Left lung (tissue), 10 donors: ENCODE data around the gene GRK1. TPM values are rescaled to one million over a fixed set of nuclear protein-coding genes. Genes with fewer than 3 reads are reported as not detected.
"Not testable (repeated sequence)": the region's sequence is repeated elsewhere in the genome, so short reads cannot be mapped to it uniquely, and the experiment has no call there.

Experiments used
- ATAC-seq: fragments of 200-7000 bp; cut with Tn5 transposase; one replicate; pipeline ENCODE4 v1.9.1; 2020; ENCODE audit warnings: moderate library complexity
- DNase-seq, 4 donors: peaks; one replicate each; pipeline ENCODE4 v3.0.0-alpha.2; 2013 to 2020
- H3K27ac ChIP-seq, 2 donors: fragments of 200-600 bp; sonication (generic) in 1 of 2; one replicate each; pipeline versions ENCODE4 v1.5.0 to v1.8.0; 2020 to 2021
- H3K27me3 ChIP-seq, 2 donors: fragments of 200-600 bp; sonication (generic) in 1 of 2; one replicate each; pipeline versions ENCODE4 v1.5.0 to v1.8.0; 2020 to 2021
- H3K36me3 ChIP-seq, 2 donors: fragments of 200-600 bp; sonication (generic) in 1 of 2; one replicate each; pipeline versions ENCODE4 v1.5.0 to v1.8.0; 2020 to 2021
- H3K4me1 ChIP-seq, 2 donors: fragments of 200-600 bp; one replicate each; pipeline ENCODE4 v1.8.0; 2021
- H3K4me3 ChIP-seq, 2 donors: fragments of 200-600 bp; sonication (generic) in 1 of 2; one replicate each; pipeline versions ENCODE4 v1.5.0 to v1.8.0; 2020 to 2021; ENCODE audit warnings: mild to moderate bottlenecking in 1 of 2
- H3K9me3 ChIP-seq, 2 donors: fragments of 200-600 bp; sonication (generic) in 1 of 2; one replicate each; pipeline versions ENCODE4 v1.5.0 to v1.8.0; 2020 to 2021
- CTCF ChIP-seq, 2 donors: fragments of 200-600 bp; sonication (generic) in 1 of 2; IDR thresholded peaks; one replicate each; pipeline versions ENCODE4 v1.5.0 to v1.8.0; 2021; ENCODE audit warnings: antibody characterized with exemption in 2 of 2
- intact Hi-C, 2 donors: fragments of 100-400 bp; cut with DNase I; formaldehyde crosslinking; loops; one replicate each; pipeline versions ENCODE4 v1.11.2 to v1.14.2; 2022
- polyA plus RNA-seq, 6 donors: library from polyadenylated mRNA; unstranded; fragments of 120-200 nt; gene quantifications; one replicate each; pipeline ENCODE4 v1.2.1, GENCODE V29; 2013; ENCODE audit not compliant: insufficient read length in 6 of 6
- total RNA-seq, 2 donors: library from RNA; stranded (reverse); fragmentation: NEBNext Ultra II Directional; extraction: Animal tissue kit (Norgen Biotek cat#: 25700); gene quantifications; one replicate each; pipeline ENCODE4 v1.2.1, GENCODE V29; 2021
- donor health status: DM: no; HTN: yes; CAD: no.
- donor health status: DM: no; HTN: no; CAD: no.

The GRK1 gene
- total and polyA plus RNA-seq, 8 donors, result 0.21 to 3.1 (median 1.2) TPM; not detected in 1

DNA sequence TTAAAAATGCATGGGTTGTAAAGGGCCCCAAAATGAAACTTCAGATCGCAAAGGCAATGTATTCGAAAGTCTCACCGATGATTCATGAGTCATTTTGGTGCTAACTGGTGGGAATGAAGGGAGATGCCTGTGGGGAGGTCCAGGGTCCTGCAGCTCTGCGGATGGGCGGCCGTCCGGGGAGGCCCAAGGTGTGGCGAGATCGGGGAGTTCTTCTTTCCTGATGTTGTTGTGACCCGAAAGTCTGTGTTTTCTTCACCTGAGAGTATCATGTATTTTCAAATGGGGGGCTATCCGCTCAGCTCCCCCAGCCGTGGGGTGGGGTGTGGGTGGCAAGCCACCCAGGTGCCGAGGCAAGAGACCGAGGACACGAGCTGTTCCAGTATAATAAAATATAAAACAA, 46.0 kb upstream of the GRK1 start:
- no peak overlapping the region for H3K27ac ChIP-seq
- no peak for TF ChIP-seq CTCF (IDR thresholded peaks at IDR 0.05)
- H3K27me3 ChIP-seq, result no peaks in the 10 kb centered on the region
- no peak for ATAC-seq
- peaks cover 0 to 18% of the 10 kb centered on the region in 2 donors for H3K4me1 ChIP-seq
- DNase-seq, result peak in 1 of 4 donors; percentile 11
- no peak overlapping the region for H3K4me3 ChIP-seq
- peaks cover 0 to 33% of the 10 kb centered on the region in 2 donors for H3K36me3 ChIP-seq
- intact Hi-C loops, result no loop called here
- H3K9me3 ChIP-seq, result no peaks in the 10 kb centered on the region

- H3K9me3 ChIP-seq, H3K4me3 ChIP-seq, H3K27ac ChIP-seq, ATAC-seq, intact Hi-C loops, H3K27me3 ChIP-seq: not testable (repeated sequence)
- peak in 1 of 4 donors; percentile 27 for DNase-seq
- Histone ChIP-seq H3K4me1 (peaks cover 0 to 14% of the 10 kb centered on the region in 2 donors), H3K36me3 (peaks cover 0 to 33% of the 10 kb centered on the region in 2 donors)
- peak in 1 of 2 donors; percentile 17 for TF ChIP-seq CTCF (IDR thresholded peaks at IDR 0.05)
These were observed 45.5 kb upstream of the GRK1 start for GRCh38 chr13:113621498-113621897.

- peak in 1 of 4 donors; percentile 18 for DNase-seq
- H3K27me3 ChIP-seq, intact Hi-C loops, H3K9me3 ChIP-seq, H3K4me3 ChIP-seq, H3K27ac ChIP-seq, ATAC-seq, H3K4me1 ChIP-seq: not testable (repeated sequence)
- H3K36me3 ChIP-seq, result peaks cover 0 to 39% of the 10 kb centered on the region in 2 donors
These were observed 45.0 kb upstream of the GRK1 start for GRCh38 chr13:113621986-113622550.

DNA sequence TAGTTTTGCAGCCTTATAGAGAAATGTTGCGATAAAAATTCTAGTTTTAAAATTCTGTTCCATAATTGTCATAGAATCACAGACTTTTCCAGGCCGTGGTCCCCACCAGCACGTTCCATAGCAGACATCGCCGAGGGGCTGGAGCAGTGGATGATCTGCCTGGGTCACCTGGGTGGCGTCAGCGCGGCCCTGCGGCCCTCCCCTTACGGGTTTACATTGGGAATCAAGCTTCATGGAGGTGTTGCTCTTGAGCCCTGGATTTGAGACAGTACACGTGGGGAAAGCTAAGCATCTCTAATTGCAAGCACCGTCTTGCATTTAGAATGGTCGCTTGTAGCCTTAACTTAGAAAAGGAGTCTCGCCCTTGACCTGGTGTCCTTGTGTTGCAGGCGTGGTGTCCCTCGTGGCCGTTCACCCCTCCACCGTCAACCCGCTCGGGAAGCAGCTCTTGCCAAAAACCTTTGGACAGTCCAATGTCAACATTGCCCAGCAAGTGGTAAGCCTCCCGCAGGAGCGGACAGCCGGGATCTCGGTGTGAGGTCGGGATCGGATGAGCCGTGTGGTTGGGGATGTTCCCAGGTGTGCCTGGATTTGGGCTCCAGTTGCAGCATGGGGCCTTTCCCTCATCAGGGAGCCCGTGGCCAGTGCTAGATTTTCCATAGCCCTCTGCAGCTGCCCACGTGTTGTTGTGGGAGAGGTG, 44.1 kb upstream of the GRK1 start:
- peak in 1 of 4 donors; percentile 15 for DNase-seq
- Histone ChIP-seq H3K4me3 (no peak overlapping the region), H3K27me3 (no peaks in the 10 kb centered on the region), H3K9me3 (no peaks in the 10 kb centered on the region), H3K36me3 (peaks cover 0 to 46% of the 10 kb centered on the region in 2 donors), H3K27ac (no peak overlapping the region), H3K4me1 (no peaks in the 10 kb centered on the region)
- intact Hi-C loops, result no loop called here
- no peak for TF ChIP-seq CTCF (IDR thresholded peaks at IDR 0.05)
- no peak for ATAC-seq

GRCh38 chr13:113623491-113624234, 43.4 kb upstream of the GRK1 start:
- intact Hi-C loops, result no loop called here
- ATAC-seq (peak; percentile 13), DNase-seq (peak in 1 of 4 donors; percentile 30)
- H3K36me3 ChIP-seq, result peaks cover 0 to 52% of the 10 kb centered on the region in 2 donors
- H3K9me3 ChIP-seq, result no peaks in the 10 kb centered on the region
- no peak overlapping the region for H3K27ac ChIP-seq
- TF ChIP-seq CTCF (IDR thresholded peaks at IDR 0.05), result no peak
- H3K4me3 ChIP-seq, result no peak overlapping the region
- H3K4me1 ChIP-seq, result no peaks in the 10 kb centered on the region
- H3K27me3 ChIP-seq, result no peaks in the 10 kb centered on the region
